ENCODE results near the gene VASH2.
A peak's percentile ranks its signal among the peaks of the same experiment; 100 is the strongest.
"Not testable (repeated sequence)": the region's sequence is repeated elsewhere in the genome, so short reads cannot be mapped to it uniquely, and the experiment has no call there.

Gene VASH2

GRCh38 chr1:212950243-212951125 is at the start of gene VASH2:
TSS of gene VASH2 (plus strand) at chr1:212950541. CDS start at chr1:212951543, 1,002 bp downstream.
- DNase-seq (ENCODE audit: low spot score) = peak; percentile 93

GRCh38 chr1:212901290-212901689 is 49.1 kb upstream of the VASH2 start:
- no peak for DNase-seq (ENCODE audit: low spot score)

DNA sequence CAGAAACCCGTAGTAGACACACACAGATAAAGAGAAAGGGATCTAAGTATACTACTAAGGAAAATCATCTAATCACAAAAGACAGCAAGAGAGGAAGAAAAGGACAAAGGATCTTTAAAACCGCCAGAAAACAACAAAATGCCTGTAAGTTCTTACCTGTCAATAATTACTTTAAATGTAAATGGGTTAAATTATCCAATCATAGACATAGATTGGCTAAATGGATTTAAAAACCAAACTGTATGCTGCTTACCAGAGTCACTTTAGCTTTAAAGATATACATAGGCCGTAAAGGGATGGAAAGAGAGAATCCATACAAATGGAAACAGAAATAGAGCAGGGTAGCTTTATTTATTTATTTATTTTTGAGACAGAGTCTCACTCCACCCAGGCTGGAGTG is 48.3 kb upstream of the VASH2 start:
- no peak for DNase-seq (ENCODE audit: low spot score)

- no peak for DNase-seq (ENCODE audit: low spot score)
Observed at GRCh38 chr1:212903664-212904063, 46.7 kb upstream of the VASH2 start.

DNA sequence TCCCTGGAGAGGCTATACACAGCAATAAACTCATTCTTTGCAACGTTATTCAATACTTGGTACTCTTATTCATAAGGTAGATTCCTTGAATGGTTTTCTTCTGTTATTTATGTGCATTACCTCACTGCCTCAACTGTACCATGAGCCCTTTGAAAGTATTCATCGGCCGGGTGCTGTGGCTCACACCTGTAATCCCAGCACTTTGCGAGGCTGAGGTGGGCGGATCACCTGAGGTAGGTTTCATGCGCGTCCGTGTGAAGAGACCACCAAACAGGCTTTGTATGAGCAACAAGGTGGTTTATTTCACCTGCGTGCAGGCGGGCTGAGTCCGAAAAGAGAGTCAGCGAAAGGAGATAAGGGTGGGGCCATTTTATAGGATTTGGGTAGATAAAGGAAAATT is 42.3 kb upstream of the VASH2 start:
- DNase-seq (ENCODE audit: low spot score) = not testable (repeated sequence)

GRCh38 chr1:212908971-212909370 is 41.4 kb upstream of the VASH2 start:
- no peak for DNase-seq (ENCODE audit: low spot score)

GRCh38 chr1:212909652-212910063 is 40.7 kb upstream of the VASH2 start:
- DNase-seq (ENCODE audit: low spot score) = no peak

GRCh38 chr1:212910213-212910612 is 40.1 kb upstream of the VASH2 start:
- DNase-seq (ENCODE audit: low spot score) = not testable (repeated sequence)

DNA sequence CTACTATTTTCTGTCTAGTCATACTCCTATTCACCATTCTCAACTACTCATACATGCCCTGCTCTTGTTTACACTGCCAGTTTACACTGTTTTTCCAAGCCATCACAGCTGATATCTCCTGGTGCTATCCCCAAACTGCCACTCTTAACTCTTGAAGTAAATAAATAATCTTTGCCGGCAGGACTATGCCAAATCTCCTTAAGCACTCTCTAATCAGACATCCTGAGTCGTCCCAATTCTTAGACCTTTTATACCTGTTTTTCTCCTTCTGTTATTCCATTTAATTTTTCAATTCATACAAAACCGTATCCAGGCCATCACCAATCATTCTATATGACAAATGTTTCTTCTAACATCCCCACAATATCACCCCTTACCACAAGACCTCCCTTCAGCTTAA is 36.7 kb upstream of the VASH2 start:
- DNase-seq (ENCODE audit: low spot score) = not testable (repeated sequence)

- DNase-seq (ENCODE audit: low spot score) = not testable (repeated sequence)
Observed at GRCh38 chr1:212914110-212914509, 36.2 kb upstream of the VASH2 start.

- DNase-seq (ENCODE audit: low spot score) = no peak
Observed at GRCh38 chr1:212914789-212915188, 35.6 kb upstream of the VASH2 start.

DNA sequence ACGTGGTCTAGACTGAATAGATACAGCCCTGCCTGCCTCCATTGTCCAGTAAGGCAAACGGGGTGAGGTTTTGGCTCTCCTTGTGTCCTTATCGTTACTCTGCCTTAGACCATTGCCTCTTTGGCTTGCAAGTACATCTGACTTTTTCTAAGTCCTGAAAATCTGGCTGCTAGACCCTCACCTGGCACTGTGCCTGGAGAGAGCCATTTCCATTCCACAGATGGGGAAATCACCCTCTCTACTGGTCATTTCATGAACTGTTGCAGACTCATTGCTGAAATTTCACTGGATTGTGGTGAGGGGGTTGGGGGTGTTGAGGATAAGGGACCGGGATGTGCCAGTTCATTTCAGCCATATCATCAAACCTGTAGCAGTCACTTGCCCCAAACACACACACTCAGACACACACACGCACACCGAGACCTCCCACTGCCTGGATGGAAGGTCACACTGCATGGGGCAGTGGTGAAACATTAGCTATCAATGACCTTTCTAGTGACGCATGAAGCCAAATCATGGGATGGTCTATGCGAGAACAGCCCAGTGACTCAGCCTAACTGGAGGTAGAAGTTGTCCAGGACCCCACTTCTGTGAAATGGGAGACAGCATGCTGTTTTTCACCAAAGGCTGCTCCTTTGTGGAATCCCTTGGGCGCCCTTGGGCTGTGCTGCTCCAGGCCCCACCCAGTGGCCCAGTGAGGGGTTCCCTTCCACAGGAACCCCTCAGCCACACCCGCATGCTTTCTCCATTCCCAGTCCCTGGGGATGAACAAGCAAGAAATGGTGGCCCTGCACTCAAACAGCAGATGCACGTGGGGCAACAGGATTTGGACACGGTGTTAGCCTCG is 34.9 kb upstream of the VASH2 start:
- DNase-seq (ENCODE audit: low spot score) = peak; percentile 28

- peak; percentile 48 for DNase-seq (ENCODE audit: low spot score)
Observed at GRCh38 chr1:212916481-212917133, 33.7 kb upstream of the VASH2 start.

- DNase-seq (ENCODE audit: low spot score) = no peak
Observed at GRCh38 chr1:212917134-212917485, 33.2 kb upstream of the VASH2 start.

DNA sequence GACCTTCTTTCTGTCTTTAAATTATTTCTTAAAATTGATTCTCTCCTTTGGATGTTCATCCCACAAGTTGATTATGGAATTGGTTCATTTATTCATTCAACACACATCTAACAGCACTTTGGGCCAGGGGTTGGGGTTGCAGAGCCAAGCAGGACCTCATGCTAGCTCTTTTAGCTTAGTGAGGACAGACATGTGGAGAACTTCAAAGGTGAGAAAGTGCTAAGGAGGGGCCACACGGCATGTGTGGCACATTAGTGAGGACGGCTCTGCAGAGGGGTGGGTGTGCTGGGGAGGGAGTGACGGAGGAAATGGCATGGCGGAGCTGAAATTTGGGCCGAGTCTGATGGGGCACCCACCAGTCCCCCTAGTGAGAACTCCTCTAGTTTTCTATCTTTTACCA is 32.5 kb upstream of the VASH2 start:
- no peak for DNase-seq (ENCODE audit: low spot score)

- DNase-seq (ENCODE audit: low spot score) = no peak
Observed at GRCh38 chr1:212918824-212919223, 31.5 kb upstream of the VASH2 start.

GRCh38 chr1:212920246-212920645 is 30.1 kb upstream of the VASH2 start:
- DNase-seq (ENCODE audit: low spot score) = no peak

DNA sequence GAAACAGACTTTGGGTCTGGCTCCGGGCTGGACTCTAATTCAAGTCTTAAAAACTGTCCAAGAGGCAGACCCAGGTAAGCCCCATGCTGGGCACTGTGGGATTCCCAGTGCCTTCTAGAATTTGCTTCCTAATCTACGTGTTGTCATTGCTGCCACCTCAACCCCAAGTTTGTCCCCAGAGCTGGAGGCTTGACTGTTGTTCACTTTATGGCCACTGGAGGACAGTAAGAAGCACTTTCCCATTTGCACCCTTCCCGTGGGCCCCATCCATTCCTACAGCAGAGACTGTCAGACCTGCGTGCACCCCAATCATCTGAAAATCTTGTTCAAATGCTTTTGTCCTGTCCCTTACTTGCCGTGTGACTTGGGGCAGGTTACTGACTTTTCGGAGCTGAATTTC is 29.4 kb upstream of the VASH2 start:
- no peak for DNase-seq (ENCODE audit: low spot score)

DNA sequence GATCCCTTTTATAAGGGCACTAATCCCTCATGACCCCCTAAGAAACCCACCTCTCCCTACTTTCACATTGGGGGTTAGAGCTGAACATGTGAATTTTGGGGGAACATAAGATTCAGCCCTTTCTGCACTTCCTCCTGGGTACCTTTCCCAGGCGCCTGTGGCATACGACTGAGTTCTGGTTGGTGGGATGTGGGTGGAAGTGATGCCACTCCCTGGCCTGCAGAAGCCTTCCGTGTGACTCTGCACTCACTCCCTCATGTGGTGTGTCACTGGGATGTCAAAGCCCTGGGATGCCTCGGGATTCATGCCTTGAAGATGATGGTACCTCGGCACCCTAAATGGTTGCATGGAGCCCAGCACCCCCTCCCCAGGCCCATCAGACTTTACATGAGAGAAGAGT is 28.3 kb upstream of the VASH2 start:
- DNase-seq (ENCODE audit: low spot score) = no peak

DNA sequence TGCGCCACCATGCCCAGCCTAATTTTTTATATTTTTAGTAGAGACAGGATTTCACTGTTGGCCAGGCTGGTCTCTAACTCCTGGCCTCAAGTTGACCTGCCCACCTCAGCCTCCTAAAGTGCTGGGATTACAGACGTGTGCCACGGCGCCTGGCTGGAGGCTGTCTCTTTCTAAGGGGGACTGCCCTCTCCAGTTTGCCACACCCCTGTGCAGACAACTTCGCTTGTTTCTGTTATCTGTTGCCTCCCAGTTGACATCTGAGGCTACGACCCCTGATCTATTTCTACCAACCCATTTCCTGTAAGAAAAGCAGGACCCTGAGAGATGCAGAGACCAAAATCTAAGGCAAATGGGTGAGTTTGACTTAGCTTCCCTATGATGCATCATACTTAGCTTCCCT is 24.0 kb upstream of the VASH2 start:
- no peak for DNase-seq (ENCODE audit: low spot score)

DNA sequence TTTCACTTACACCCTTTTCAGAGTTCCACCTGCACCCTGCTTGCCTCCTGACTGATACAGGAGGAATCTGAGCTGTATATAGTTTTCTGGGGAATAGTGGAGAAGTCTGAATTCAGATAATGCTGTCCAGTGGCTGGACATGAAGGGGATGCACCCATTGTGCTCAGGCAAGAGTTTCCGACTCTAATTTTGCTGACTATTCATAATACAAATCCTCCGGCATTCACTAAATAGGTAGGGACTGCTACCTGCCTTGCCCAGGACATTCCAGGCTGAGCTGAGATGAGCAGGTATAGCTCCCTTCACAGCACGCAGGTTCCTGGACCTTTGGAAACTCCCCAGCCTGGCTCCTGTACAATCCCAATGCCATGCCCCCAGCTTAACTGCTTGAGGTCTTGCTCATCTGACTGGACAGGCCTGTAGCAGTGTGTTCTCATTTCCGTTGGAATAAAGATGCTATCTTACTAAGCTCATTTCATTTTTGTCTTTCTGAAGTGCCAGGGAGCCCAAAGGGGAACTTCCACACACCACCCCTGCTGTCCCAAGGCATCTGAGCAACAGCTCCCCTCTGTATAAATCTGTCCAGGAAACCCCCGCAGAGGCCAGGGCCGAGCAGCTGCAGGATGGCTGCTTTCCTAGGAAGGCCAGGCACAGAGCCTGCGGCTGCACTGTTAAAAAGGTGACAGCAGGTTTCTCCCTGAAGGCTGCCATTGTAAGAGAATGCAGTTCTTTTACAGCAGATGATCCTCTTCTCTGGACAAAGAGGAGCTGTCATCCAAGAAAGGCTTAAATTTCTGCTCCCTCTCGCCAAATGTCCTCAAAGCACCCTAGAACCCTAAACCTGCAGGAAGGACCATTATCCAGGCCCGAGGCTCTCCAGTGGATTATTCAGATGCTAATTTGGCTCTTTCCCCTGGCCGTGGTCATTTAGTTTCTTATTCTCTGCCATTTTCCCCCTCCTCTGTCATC is 21.7 kb upstream of the VASH2 start:
- no peak for DNase-seq (ENCODE audit: low spot score)
